Pons (tissue), 1 donor: Measurements from ENCODE around the gene TTLL10.
A peak's percentile ranks its signal among the peaks of the same experiment; 100 is the strongest.
"Not testable (repeated sequence)": the region's sequence is repeated elsewhere in the genome, so short reads cannot be mapped to it uniquely, and the experiment has no call there.

Experiments used
- DNase-seq: peaks from one replicate; pipeline ENCODE4 v3.0.0-alpha.2; 2016; ENCODE audit warnings: low spot score

TTLL10 gene

GRCh38 chr1:1141244-1141910 lies 32.3 kb upstream of the TTLL10 start:
- DNase-seq = no peak

- DNase-seq = no peak
These were observed 31.8 kb upstream of the TTLL10 start for GRCh38 chr1:1141911-1142250.

- not testable (repeated sequence) for DNase-seq
These were observed 31.3 kb upstream of the TTLL10 start for GRCh38 chr1:1142352-1142751.

- no peak for DNase-seq
These were observed 30.8 kb upstream of the TTLL10 start for GRCh38 chr1:1142844-1143243.

GRCh38 chr1:1143636-1144035 lies 30.0 kb upstream of the TTLL10 start:
- no peak for DNase-seq

GRCh38 chr1:1144122-1144842 lies 29.4 kb upstream of the TTLL10 start:
- DNase-seq = no peak

- DNase-seq = no peak
These were observed 28.7 kb upstream of the TTLL10 start for GRCh38 chr1:1144843-1145546.

- DNase-seq = no peak
These were observed 28.1 kb upstream of the TTLL10 start for GRCh38 chr1:1145547-1145914.

- DNase-seq = no peak
These were observed 27.7 kb upstream of the TTLL10 start for GRCh38 chr1:1146026-1146425.

- DNase-seq = no peak
These were observed 27.1 kb upstream of the TTLL10 start for GRCh38 chr1:1146596-1146995.

GRCh38 chr1:1148061-1148460 lies 25.6 kb upstream of the TTLL10 start:
- DNase-seq = no peak

GRCh38 chr1:1148569-1148968 lies 25.1 kb upstream of the TTLL10 start:
- DNase-seq = no peak

GRCh38 chr1:1149416-1149815 lies 24.3 kb upstream of the TTLL10 start:
- DNase-seq = no peak

- DNase-seq = no peak
These were observed 23.6 kb upstream of the TTLL10 start for GRCh38 chr1:1150100-1150499.

GRCh38 chr1:1151306-1151705 lies 22.4 kb upstream of the TTLL10 start:
- DNase-seq = no peak

- not testable (repeated sequence) for DNase-seq
These were observed 21.2 kb upstream of the TTLL10 start for GRCh38 chr1:1152431-1152830.

GRCh38 chr1:1153215-1153614 lies 20.5 kb upstream of the TTLL10 start:
- DNase-seq = not testable (repeated sequence)

- no peak for DNase-seq
These were observed 19.8 kb upstream of the TTLL10 start for GRCh38 chr1:1153874-1154273.

- DNase-seq = no peak
These were observed 18.4 kb upstream of the TTLL10 start for GRCh38 chr1:1155258-1155657.

- no peak for DNase-seq
These were observed 17.3 kb upstream of the TTLL10 start for GRCh38 chr1:1156140-1157032.

GRCh38 chr1:1157033-1157365 lies 16.7 kb upstream of the TTLL10 start:
- peak; percentile 4 for DNase-seq

- DNase-seq = peak; percentile 62
These were observed 16.2 kb upstream of the TTLL10 start for GRCh38 chr1:1157426-1157913.
